Stimulated activated CD8-positive, alpha-beta memory T cell treated with anti-CD3 and anti-CD28 coated beads, Interleukin-15, amount 100 ng/mL, for 48 hours (primary cell): ENCODE data around the gene FGF14.

Experiments
- DNase-seq, 2 donors: peaks; one replicate each; pipeline ENCODE4 v3.0.0-alpha.2; 2020; ENCODE audit warnings: low read depth in 2 of 2

FGF14 gene

GRCh38 chr13:102367836-102368235 lies 34.0 kb downstream of the FGF14 start:
- no peak for DNase-seq

- no peak for DNase-seq
These were observed 40.7 kb downstream of the FGF14 start for GRCh38 chr13:102361113-102361512.

- no peak for DNase-seq
These were observed 42.6 kb downstream of the FGF14 start for GRCh38 chr13:102359264-102359663.

GRCh38 chr13:102355251-102355650 lies 46.6 kb downstream of the FGF14 start:
- DNase-seq = no peak

GRCh38 chr13:102354011-102354410 lies 47.8 kb downstream of the FGF14 start:
- no peak for DNase-seq

- DNase-seq = no peak
These were observed 50.3 kb downstream of the FGF14 start for GRCh38 chr13:102351521-102351920.

- DNase-seq = no peak
These were observed 54.4 kb downstream of the FGF14 start for GRCh38 chr13:102347490-102347889.

- no peak for DNase-seq
These were observed 55.1 kb downstream of the FGF14 start for GRCh38 chr13:102346769-102347168.

GRCh38 chr13:102344410-102344809 lies 57.4 kb downstream of the FGF14 start:
- DNase-seq = no peak

GRCh38 chr13:102333320-102334198 lies 68.3 kb downstream of the FGF14 start:
- no peak for DNase-seq

GRCh38 chr13:102328909-102329308 lies 72.9 kb downstream of the FGF14 start:
- DNase-seq = no peak

GRCh38 chr13:102327119-102327617 lies 74.7 kb downstream of the FGF14 start:
- DNase-seq = no peak

GRCh38 chr13:102326381-102327118 lies 75.3 kb downstream of the FGF14 start:
- DNase-seq = no peak

GRCh38 chr13:102325321-102325720 lies 76.5 kb downstream of the FGF14 start:
- no peak for DNase-seq

- DNase-seq = no peak
These were observed 78.3 kb downstream of the FGF14 start for GRCh38 chr13:102323505-102323904.

GRCh38 chr13:102323012-102323411 lies 78.8 kb downstream of the FGF14 start:
- DNase-seq = no peak

GRCh38 chr13:102322211-102322610 lies 79.6 kb downstream of the FGF14 start:
- no peak for DNase-seq

GRCh38 chr13:102318233-102318632 lies 83.6 kb downstream of the FGF14 start:
- no peak for DNase-seq

- DNase-seq = no peak
These were observed 84.3 kb downstream of the FGF14 start for GRCh38 chr13:102317593-102317992.

GRCh38 chr13:102316732-102317131 lies 85.1 kb downstream of the FGF14 start:
- no peak for DNase-seq

- DNase-seq = no peak
These were observed 89.0 kb downstream of the FGF14 start for GRCh38 chr13:102312841-102313240.

GRCh38 chr13:102311901-102312300 lies 89.9 kb downstream of the FGF14 start:
- DNase-seq = no peak

- DNase-seq = no peak
These were observed 90.4 kb downstream of the FGF14 start for GRCh38 chr13:102311419-102311796.
